OCI-LY1 (cell line): ENCODE measurements around the gene RASA2.

ENCODE experiments used
- CTCF ChIP-seq: fragments of 200-600 bp; sonication (generic), shearing (Covaris generic); IDR thresholded peaks from 2 replicates; pipeline ENCODE4 v1.5.1; 2017; ENCODE audit warnings: mild to moderate bottlenecking, antibody characterized with exemption, low read length, moderate library complexity, mixed read lengths
- EZH2 ChIP-seq: fragments of 200-600 bp; sonication (generic), shearing (Covaris generic); IDR thresholded peaks from 2 replicates; pipeline ENCODE4 v1.8.0; 2017; ENCODE audit warnings: borderline replicate concordance, mixed run types, mild to moderate bottlenecking, antibody characterized with exemption, low read length, moderate library complexity, mixed read lengths

DNA sequence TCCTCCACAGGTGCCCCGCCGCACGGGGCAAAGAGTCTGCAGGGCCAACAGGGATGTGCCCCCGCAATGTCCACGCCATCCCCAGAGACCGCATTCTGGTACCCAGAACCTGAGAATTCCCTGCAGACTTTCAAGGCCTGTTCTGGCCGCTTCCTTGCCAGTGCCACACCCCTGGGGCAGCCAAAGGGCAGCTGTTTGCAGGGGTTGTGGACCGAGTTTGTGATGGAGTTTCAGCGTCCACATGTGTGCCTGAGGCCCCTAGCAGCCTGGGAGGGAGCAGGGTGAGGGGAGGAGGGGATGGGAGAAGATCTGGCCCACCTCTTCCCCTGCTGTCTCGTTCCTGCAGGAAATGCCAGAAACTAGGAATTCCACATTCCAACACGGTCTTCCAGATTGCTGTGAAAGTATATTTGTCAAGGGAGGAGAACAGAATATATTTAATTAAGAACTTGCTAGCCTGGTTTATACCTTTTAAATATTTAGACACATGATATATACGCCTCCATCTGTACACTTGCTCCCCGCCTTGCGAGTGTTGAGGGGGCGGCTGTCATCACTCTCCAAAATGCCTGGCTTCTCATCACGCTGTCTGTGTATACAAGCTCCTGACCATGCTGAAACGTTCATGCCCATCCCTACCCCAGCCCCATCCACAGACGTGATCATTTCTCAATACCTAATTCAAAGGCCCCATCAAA is 31.1 kb upstream of the RASA2 start:
- TF ChIP-seq CTCF: no peak
- no peak for TF ChIP-seq EZH2
